Fibroblast of mammary gland (primary cell): ENCODE results near the gene SLC13A2.

Source experiments
- DNase-seq: peaks from one replicate; pipeline ENCODE4 v3.0.0-alpha.2; 2010; ENCODE audit warnings: low read depth
- H3K4me3 ChIP-seq: 2 replicates; pipeline ENCODE4 v1.5.1; 2011; ENCODE audit warnings: low read depth, mild to moderate bottlenecking, low read length, moderate library complexity; ENCODE audit not compliant: control insufficient read depth
- TF ChIP-seq, protein P1 (sequence below): conservative IDR thresholded peaks from 2 replicates; pipeline ENCODE4 v1.5.1; 2011; ENCODE audit warnings: low read depth, low read length, inconsistent platforms; ENCODE audit not compliant: control insufficient read depth, insufficient read depth

SLC13A2 gene

DNA sequence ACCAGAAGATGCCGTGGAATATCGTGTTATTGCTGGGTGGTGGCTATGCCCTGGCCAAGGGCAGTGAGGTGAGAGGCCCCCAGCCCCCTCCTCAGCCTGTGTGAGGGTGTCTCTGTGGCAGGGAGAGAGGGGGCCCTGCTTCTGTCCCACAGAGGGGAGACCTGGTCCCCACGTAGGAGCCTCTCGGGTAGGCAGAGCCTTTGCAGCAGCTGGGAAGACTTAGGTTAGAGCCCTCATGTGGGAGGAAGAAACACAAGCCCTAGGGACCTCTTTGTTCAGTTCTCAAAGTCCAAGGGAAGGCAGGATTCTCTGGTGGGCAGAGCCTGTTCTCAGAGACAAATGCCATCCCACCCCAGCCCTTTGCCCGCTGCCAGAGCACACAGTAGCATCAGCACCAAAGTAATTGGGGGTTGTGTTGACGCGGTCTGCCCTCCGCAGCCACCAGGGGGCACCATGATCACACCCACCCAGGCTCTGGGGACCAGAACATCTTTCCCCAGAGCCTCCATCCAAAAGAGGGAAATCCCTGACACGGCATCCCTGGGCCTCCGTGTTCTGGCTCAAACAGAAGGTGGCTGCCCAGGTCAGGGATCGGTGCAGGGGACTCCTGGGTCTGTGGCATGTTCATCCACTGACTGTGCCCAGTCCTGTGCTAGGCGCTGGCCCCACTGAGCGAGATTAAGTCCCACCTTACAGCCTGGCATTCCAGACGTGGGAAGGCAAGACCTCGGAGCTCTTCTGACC lies 21.2 kb downstream of the SLC13A2 start:
- DNase-seq, result peak; percentile 52
- H3K4me3 ChIP-seq, result no peak overlapping the region
- TF ChIP-seq, protein P1, sequence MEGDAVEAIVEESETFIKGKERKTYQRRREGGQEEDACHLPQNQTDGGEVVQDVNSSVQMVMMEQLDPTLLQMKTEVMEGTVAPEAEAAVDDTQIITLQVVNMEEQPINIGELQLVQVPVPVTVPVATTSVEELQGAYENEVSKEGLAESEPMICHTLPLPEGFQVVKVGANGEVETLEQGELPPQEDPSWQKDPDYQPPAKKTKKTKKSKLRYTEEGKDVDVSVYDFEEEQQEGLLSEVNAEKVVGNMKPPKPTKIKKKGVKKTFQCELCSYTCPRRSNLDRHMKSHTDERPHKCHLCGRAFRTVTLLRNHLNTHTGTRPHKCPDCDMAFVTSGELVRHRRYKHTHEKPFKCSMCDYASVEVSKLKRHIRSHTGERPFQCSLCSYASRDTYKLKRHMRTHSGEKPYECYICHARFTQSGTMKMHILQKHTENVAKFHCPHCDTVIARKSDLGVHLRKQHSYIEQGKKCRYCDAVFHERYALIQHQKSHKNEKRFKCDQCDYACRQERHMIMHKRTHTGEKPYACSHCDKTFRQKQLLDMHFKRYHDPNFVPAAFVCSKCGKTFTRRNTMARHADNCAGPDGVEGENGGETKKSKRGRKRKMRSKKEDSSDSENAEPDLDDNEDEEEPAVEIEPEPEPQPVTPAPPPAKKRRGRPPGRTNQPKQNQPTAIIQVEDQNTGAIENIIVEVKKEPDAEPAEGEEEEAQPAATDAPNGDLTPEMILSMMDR, result peak; percentile 86

DNA sequence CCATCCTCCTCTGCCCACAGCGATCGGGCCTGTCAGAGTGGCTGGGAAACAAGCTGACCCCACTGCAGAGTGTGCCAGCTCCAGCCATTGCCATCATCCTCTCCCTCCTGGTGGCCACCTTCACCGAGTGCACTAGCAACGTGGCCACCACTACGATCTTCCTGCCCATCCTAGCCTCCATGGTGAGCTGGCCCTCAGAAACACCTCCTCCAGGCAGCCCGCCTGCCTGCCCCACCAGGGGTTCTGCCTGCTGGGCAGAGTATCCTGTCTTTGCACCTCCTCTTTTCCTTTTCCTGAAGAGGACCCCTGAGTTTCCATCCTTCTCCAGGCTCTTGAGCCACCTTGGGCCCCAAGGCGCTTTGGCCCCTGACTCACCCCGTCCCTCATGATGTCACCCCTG lies 22.2 kb downstream of the SLC13A2 start:
- DNase-seq, result no peak
- H3K4me3 ChIP-seq, result no peak overlapping the region
- TF ChIP-seq, protein P1, result no peak

DNA sequence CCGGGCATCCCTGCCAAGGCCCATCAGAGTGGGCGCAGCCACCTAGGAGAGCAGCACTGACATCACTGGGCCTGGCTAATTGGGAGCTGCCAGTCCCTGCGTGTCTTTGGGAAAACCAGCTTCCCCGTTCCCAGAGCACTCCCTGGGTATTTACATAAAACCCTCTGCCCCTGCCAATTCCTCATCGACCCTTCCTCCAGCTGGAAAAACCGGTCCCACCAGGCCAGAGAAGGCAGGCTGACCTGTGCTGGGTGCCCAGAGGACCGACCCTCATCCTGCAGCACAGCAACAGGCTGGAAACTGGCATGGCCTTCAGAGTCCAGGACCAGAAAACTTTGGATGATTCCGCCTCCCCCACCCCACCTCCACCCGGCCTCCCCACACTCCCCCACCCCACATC lies 24.5 kb downstream of the SLC13A2 start:
- no peak for DNase-seq
- no peak overlapping the region for H3K4me3 ChIP-seq
- TF ChIP-seq, protein P1, result no peak

DNA sequence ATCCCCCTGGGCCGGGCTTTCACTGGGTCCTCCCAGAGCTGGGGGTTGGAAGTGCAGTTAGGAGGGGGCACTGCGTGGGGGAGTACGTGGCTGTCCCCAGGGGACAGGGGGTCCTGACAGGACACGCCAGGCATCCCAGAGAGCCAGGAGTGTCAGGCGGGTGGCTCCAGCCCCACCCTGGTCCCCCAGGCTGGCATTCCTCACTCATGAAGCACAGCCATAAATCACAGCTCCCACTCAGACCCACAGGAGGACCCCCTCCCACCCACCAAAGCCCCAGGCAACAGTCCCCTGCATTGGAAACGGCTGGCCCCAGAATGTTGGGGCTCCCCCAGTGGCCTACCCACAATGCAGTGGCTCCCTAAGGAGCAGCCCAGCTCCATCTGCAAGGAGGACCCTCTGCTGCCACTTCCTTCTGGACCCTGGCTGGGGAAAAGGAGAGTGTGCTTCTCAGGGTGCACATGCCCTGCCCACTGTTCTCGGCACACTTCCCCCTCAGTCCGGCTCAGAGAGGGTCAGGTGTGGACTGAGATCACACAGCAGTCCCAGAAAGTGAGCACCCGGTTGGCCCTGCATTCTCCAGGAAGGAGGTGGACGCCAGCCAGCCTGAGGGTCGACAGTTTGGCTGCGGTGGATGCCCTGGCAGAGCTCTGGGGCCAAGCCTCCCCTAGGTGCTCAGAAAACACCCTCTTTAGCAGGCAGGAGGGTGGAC lies 25.4 kb downstream of the SLC13A2 start:
- TF ChIP-seq, protein P1, result no peak
- DNase-seq, result no peak
- H3K4me3 ChIP-seq, result no peak overlapping the region

DNA sequence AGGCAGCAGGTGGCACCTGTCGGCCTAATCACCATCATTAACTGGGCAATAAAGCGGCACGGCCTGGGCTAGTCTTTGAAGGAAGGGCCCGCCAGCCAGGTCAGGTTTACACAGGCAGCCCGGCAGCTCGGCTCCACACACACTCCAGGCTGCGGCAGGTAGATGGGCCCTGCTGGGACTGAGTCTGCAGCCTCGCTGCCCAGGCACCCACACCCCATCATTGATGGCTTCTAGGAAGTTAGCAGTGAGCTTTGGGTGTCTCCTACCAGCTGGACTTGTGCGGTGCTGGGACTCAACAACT lies 25.9 kb downstream of the SLC13A2 start:
- no peak overlapping the region for H3K4me3 ChIP-seq
- no peak for DNase-seq
- TF ChIP-seq, protein P1, result no peak

DNA sequence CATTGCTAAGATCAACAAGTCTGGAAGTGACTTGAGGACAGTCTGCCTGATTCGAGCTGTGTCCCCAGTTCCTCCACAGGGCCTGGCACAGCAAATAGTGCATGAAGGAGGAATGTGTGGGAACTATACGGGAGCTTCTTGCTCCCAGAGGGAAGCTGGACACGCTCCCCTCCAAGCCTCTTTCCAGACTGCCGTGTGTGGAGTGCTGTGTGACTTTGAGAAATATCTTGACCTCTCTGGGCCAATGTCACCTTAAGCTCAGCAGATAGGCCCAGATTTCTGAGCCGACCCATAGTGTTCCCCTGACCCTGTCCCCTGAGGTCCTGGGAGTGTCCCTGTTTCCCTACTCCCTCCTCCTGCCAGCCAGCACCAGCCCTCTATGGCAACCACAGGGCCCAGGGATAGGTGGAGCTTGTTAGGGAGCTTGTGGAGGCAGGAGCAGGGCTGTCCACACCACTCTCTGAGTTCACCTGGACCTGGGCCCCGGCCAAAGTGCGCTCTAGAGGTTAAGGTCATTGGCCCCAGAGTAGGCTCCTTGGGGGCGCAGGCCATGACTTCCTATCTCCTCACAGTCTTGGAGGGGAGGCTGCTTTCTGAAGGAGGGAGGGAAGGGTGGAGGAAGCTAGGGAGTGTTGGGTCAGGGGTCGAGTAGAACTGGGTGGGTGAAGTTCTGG lies 26.4 kb downstream of the SLC13A2 start:
- TF ChIP-seq, protein P1, result no peak
- no peak overlapping the region for H3K4me3 ChIP-seq
- no peak for DNase-seq
